Ishikawa (cell line): ENCODE results near the gene PRDM16.

ENCODE experiments used
- CEBPB ChIP-seq: IDR thresholded peaks from 2 replicates; pipeline ENCODE4 v1.6.1; 2012
- CREB1 ChIP-seq: IDR thresholded peaks from 2 replicates; pipeline ENCODE4 v1.6.1; 2012; ENCODE audit warnings: low read depth
- EGR1 ChIP-seq: IDR thresholded peaks from 2 replicates; pipeline ENCODE4 v1.6.1; 2012
- EP300 ChIP-seq: IDR thresholded peaks from 2 replicates; pipeline ENCODE4 v1.6.1; 2012; ENCODE audit warnings: borderline replicate concordance
- FOXM1 ChIP-seq: IDR thresholded peaks from 2 replicates; pipeline ENCODE4 v1.6.1; 2012; ENCODE audit warnings: low read depth, borderline replicate concordance
- MAX ChIP-seq: IDR thresholded peaks from 2 replicates; pipeline ENCODE4 v1.6.1; 2012
- NFIC ChIP-seq: IDR thresholded peaks from 2 replicates; pipeline ENCODE4 v1.6.1; 2012
- RAD21 ChIP-seq: IDR thresholded peaks from 2 replicates; pipeline ENCODE4 v1.6.1; 2012; ENCODE audit warnings: low read depth
- REST ChIP-seq: IDR thresholded peaks from 2 replicates; pipeline ENCODE4 v1.6.1; 2012; ENCODE audit warnings: low read depth, mild to moderate bottlenecking
- TAF1 ChIP-seq: IDR thresholded peaks from 2 replicates; pipeline ENCODE4 v1.6.1; 2012; ENCODE audit warnings: low read depth, mild to moderate bottlenecking
- TCF12 ChIP-seq: IDR thresholded peaks from 2 replicates; pipeline ENCODE4 v1.6.1; 2012; ENCODE audit warnings: low read depth
- TEAD4 ChIP-seq: IDR thresholded peaks from 2 replicates; pipeline ENCODE4 v1.6.1; 2012
- USF1 ChIP-seq: IDR thresholded peaks from 2 replicates; pipeline ENCODE4 v1.6.1; 2012
- YY1 ChIP-seq: IDR thresholded peaks from 2 replicates; pipeline ENCODE4 v1.6.1; 2012; ENCODE audit warnings: low read depth
- ZBTB7A ChIP-seq: IDR thresholded peaks from 2 replicates; pipeline ENCODE4 v1.6.1; 2012; ENCODE audit warnings: low read depth

Gene PRDM16

GRCh38 chr1:3359756-3360440, 290.9 kb downstream of the PRDM16 start:
- TF ChIP-seq CREB1 (no peak), EGR1 (no peak), USF1 (no peak), TAF1 (no peak), FOXM1 (no peak), EP300 (no peak), RAD21 (no peak)

- TF ChIP-seq FOXM1 (no peak), EGR1 (no peak), TEAD4 (no peak), ZBTB7A (no peak), YY1 (no peak), TCF12 (no peak), NFIC (no peak), USF1 (no peak), EP300 (no peak), REST (no peak), CREB1 (no peak), RAD21 (no peak), CEBPB (no peak), MAX (no peak)
These were observed 291.7 kb downstream of the PRDM16 start for GRCh38 chr1:3360646-3361257.

- TF ChIP-seq CREB1 (no peak), CEBPB (no peak), USF1 (no peak), FOXM1 (no peak), RAD21 (no peak), EP300 (no peak), ZBTB7A (no peak)
These were observed 294.0 kb downstream of the PRDM16 start for GRCh38 chr1:3363023-3363422.

- TF ChIP-seq CEBPB, result no peak
- TF ChIP-seq FOXM1, result no peak
- no peak for TF ChIP-seq TEAD4
- no peak for TF ChIP-seq RAD21
- no peak for TF ChIP-seq ZBTB7A
- no peak for TF ChIP-seq REST
- no peak for TF ChIP-seq NFIC
- no peak for TF ChIP-seq TAF1
- TF ChIP-seq CREB1, result no peak
- no peak for TF ChIP-seq EGR1
- no peak for TF ChIP-seq USF1
- no peak for TF ChIP-seq EP300
- no peak for TF ChIP-seq MAX
- no peak for TF ChIP-seq TCF12
These were observed 294.8 kb downstream of the PRDM16 start for GRCh38 chr1:3363756-3364155.

GRCh38 chr1:3364551-3364950, 295.5 kb downstream of the PRDM16 start:
- TF ChIP-seq EP300 (no peak), ZBTB7A (no peak)
